Measurements from ENCODE around the gene IFNL2. TPM values are rescaled to one million over a fixed set of nuclear protein-coding genes. Genes with fewer than 3 reads are reported as not detected.

Gene IFNL2
- total and polyA plus RNA-seq, 9 of the 15 experiments (the other 6 are each of a cell fraction or from before 2014, with no cell fraction given): not detected

DNA sequence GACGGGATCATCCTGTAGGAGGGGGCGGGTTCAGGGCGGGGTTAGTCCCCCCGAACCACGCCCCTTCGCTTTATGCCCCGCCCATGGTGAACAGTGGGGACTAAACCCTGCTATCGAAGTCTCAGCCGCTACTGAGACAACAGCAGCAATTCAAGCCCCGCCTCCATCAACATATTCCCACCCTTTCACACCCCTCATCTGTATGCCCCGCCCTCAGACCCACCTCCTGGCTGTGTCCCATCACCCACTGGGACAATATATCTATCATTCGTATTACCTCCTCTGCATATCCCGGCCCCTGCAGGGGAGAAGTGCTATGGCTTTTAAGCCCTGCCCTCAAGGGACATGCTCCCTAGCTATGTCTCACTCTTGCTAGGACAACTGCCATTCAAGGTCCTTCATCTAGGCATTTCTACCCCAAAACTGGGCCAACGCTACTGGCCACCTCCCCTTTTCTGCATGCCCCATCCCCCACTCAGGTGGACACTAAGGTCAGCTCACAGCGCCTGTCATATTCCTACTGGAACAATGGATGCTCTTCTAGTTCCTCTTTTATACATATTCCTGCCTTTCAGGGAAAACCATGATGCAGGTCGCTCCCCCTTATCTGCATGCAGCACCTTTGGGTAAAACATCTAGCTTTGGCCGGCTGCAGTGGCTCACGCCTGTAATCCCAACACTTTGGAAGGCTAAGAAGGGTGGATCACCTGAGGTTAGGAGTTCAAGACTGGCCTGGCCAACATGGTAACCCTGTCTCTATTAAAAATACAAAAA lies 40.5 kb downstream of the IFNL2 start (continued):
- TF ChIP-seq PRPF4 (IDR thresholded peaks at IDR 0.05; ENCODE audit: insufficient read depth, low read depth, low read length, poor library complexity, severe bottlenecking) (no peak), ZBTB7A (IDR thresholded peaks at IDR 0.05; ENCODE audit: borderline replicate concordance, control insufficient read depth, low read depth, low read length) (no peak), CBFA2T3 (IDR thresholded peaks at IDR 0.05) (peak; percentile 81), ZNF174 (CRISPR knock-in tag; IDR thresholded peaks at IDR 0.05) (no peak), ZNF384 (IDR thresholded peaks at IDR 0.05; ENCODE audit: low read depth, low read length) (no peak), ZNF347 (CRISPR knock-in tag; IDR thresholded peaks at IDR 0.05; ENCODE audit: low read depth) (no peak), ZNF165 (CRISPR knock-in tag; IDR thresholded peaks at IDR 0.05; ENCODE audit: borderline replicate concordance) (no peak), TCF7 (IDR thresholded peaks at IDR 0.05; ENCODE audit: borderline replicate concordance) (no peak), ARHGAP35 (IDR thresholded peaks at IDR 0.05; ENCODE audit: partially characterized antibody) (no peak), ZBTB8A (IDR thresholded peaks at IDR 0.05; ENCODE audit: partially characterized antibody) (no peak), U2AF1 (optimal IDR thresholded peaks at IDR 0.05; ENCODE audit: low read depth, low read length) (no peak)
- TF ChIP-seq, protein P1, sequence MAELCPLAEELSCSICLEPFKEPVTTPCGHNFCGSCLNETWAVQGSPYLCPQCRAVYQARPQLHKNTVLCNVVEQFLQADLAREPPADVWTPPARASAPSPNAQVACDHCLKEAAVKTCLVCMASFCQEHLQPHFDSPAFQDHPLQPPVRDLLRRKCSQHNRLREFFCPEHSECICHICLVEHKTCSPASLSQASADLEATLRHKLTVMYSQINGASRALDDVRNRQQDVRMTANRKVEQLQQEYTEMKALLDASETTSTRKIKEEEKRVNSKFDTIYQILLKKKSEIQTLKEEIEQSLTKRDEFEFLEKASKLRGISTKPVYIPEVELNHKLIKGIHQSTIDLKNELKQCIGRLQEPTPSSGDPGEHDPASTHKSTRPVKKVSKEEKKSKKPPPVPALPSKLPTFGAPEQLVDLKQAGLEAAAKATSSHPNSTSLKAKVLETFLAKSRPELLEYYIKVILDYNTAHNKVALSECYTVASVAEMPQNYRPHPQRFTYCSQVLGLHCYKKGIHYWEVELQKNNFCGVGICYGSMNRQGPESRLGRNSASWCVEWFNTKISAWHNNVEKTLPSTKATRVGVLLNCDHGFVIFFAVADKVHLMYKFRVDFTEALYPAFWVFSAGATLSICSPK (IDR thresholded peaks at IDR 0.05; ENCODE audit: borderline replicate concordance): no peak
- TF ChIP-seq, protein P2, sequence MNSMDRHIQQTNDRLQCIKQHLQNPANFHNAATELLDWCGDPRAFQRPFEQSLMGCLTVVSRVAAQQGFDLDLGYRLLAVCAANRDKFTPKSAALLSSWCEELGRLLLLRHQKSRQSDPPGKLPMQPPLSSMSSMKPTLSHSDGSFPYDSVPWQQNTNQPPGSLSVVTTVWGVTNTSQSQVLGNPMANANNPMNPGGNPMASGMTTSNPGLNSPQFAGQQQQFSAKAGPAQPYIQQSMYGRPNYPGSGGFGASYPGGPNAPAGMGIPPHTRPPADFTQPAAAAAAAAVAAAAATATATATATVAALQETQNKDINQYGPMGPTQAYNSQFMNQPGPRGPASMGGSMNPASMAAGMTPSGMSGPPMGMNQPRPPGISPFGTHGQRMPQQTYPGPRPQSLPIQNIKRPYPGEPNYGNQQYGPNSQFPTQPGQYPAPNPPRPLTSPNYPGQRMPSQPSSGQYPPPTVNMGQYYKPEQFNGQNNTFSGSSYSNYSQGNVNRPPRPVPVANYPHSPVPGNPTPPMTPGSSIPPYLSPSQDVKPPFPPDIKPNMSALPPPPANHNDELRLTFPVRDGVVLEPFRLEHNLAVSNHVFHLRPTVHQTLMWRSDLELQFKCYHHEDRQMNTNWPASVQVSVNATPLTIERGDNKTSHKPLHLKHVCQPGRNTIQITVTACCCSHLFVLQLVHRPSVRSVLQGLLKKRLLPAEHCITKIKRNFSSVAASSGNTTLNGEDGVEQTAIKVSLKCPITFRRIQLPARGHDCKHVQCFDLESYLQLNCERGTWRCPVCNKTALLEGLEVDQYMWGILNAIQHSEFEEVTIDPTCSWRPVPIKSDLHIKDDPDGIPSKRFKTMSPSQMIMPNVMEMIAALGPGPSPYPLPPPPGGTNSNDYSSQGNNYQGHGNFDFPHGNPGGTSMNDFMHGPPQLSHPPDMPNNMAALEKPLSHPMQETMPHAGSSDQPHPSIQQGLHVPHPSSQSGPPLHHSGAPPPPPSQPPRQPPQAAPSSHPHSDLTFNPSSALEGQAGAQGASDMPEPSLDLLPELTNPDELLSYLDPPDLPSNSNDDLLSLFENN (IDR thresholded peaks at IDR 0.05; ENCODE audit: low read depth in 2 of 2, low read length in 2 of 2): no peak
- TF ChIP-seq, protein P3, sequence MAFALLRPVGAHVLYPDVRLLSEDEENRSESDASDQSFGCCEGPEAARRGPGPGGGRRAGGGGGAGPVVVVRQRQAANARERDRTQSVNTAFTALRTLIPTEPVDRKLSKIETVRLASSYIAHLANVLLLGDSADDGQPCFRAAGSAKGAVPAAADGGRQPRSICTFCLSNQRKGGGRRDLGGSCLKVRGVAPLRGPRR (CRISPR knock-in tag; IDR thresholded peaks at IDR 0.05): no peak
- TF ChIP-seq, protein P4, sequence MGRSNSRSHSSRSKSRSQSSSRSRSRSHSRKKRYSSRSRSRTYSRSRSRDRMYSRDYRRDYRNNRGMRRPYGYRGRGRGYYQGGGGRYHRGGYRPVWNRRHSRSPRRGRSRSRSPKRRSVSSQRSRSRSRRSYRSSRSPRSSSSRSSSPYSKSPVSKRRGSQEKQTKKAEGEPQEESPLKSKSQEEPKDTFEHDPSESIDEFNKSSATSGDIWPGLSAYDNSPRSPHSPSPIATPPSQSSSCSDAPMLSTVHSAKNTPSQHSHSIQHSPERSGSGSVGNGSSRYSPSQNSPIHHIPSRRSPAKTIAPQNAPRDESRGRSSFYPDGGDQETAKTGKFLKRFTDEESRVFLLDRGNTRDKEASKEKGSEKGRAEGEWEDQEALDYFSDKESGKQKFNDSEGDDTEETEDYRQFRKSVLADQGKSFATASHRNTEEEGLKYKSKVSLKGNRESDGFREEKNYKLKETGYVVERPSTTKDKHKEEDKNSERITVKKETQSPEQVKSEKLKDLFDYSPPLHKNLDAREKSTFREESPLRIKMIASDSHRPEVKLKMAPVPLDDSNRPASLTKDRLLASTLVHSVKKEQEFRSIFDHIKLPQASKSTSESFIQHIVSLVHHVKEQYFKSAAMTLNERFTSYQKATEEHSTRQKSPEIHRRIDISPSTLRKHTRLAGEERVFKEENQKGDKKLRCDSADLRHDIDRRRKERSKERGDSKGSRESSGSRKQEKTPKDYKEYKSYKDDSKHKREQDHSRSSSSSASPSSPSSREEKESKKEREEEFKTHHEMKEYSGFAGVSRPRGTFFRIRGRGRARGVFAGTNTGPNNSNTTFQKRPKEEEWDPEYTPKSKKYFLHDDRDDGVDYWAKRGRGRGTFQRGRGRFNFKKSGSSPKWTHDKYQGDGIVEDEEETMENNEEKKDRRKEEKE (IDR thresholded peaks at IDR 0.05; ENCODE audit: borderline replicate concordance in 1 of 2, control insufficient read depth in 1 of 2, low read depth in 2 of 2, low read length in 1 of 2): no peak
- TF ChIP-seq, protein P5, sequence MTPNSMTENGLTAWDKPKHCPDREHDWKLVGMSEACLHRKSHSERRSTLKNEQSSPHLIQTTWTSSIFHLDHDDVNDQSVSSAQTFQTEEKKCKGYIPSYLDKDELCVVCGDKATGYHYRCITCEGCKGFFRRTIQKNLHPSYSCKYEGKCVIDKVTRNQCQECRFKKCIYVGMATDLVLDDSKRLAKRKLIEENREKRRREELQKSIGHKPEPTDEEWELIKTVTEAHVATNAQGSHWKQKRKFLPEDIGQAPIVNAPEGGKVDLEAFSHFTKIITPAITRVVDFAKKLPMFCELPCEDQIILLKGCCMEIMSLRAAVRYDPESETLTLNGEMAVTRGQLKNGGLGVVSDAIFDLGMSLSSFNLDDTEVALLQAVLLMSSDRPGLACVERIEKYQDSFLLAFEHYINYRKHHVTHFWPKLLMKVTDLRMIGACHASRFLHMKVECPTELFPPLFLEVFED (CRISPR knock-in tag; conservative IDR thresholded peaks at IDR 0.05): no peak

Data from K562 (cell line).